Measurements from ENCODE around the gene PXK. TPM values are rescaled to one million over a fixed set of nuclear protein-coding genes. Genes with fewer than 3 reads are reported as not detected.

The PXK gene
- total RNA-seq, 3 donors from 2014 or later (not counting 1 experiment from before 2014, with no cell fraction given), result 42.1 to 53.8 (median 48.9) TPM

DNA sequence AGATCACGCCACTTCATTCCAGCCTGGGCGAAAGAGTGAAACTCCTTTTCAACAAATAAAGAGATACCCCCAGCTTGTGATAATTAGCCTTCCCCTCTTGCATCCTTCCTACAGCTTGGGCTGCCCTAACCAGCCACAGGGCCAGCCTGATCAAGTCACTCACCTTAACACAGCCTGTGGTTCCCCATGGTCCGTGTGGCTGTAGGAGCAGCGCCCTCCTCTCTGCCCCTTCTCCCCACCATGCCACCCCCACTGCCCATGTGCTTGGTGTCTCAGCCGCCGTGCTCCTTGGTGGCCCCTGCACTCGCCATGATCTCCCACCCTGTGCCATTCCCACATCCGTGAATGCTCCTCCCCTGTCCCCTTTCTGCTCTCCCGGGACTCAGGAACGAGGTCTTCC is 39.8 kb upstream of the PXK start:
- Histone ChIP-seq H3K27ac (ENCODE audit: low read length) (no peak overlapping the region), H3K36me3 (ENCODE audit: control insufficient read depth, insufficient read depth, low read length) (no peaks in the 10 kb centered on the region), H3K4me3 (ENCODE audit: low read length) (no peak overlapping the region), H3K27me3 (ENCODE audit: control insufficient read depth, insufficient read depth, low read length) (no peaks in the 10 kb centered on the region), H3K4me1 (ENCODE audit: control insufficient read depth, insufficient read depth, low read length) (no peaks in the 10 kb centered on the region), H3K9me3 (ENCODE audit: control insufficient read depth, insufficient read depth, low read length) (no peaks in the 10 kb centered on the region)
- no peak for ATAC-seq
- TF ChIP-seq, protein P1, sequence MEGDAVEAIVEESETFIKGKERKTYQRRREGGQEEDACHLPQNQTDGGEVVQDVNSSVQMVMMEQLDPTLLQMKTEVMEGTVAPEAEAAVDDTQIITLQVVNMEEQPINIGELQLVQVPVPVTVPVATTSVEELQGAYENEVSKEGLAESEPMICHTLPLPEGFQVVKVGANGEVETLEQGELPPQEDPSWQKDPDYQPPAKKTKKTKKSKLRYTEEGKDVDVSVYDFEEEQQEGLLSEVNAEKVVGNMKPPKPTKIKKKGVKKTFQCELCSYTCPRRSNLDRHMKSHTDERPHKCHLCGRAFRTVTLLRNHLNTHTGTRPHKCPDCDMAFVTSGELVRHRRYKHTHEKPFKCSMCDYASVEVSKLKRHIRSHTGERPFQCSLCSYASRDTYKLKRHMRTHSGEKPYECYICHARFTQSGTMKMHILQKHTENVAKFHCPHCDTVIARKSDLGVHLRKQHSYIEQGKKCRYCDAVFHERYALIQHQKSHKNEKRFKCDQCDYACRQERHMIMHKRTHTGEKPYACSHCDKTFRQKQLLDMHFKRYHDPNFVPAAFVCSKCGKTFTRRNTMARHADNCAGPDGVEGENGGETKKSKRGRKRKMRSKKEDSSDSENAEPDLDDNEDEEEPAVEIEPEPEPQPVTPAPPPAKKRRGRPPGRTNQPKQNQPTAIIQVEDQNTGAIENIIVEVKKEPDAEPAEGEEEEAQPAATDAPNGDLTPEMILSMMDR (IDR thresholded peaks at IDR 0.05), result no peak
- Mint-ChIP-seq H3K27ac (no peak overlapping the region), H3K27me3 (ENCODE audit: low read depth in 2 of 2) (no peaks in the 10 kb centered on the region), H3K4me1 (no peaks in the 10 kb centered on the region), H3K9me3 (peaks cover 2 to 5% of the 10 kb centered on the region in 2 donors), H3K4me3 (no peak overlapping the region), H3K36me3 (no peaks in the 10 kb centered on the region)
- intact Hi-C loops (cut with micrococcal nuclease), result no loop called here
- WGBS (ENCODE audit: insufficient coverage), result 95% methylated on average over 10 of the region's 10 CpGs
- DNase-seq, result no peak

DNA sequence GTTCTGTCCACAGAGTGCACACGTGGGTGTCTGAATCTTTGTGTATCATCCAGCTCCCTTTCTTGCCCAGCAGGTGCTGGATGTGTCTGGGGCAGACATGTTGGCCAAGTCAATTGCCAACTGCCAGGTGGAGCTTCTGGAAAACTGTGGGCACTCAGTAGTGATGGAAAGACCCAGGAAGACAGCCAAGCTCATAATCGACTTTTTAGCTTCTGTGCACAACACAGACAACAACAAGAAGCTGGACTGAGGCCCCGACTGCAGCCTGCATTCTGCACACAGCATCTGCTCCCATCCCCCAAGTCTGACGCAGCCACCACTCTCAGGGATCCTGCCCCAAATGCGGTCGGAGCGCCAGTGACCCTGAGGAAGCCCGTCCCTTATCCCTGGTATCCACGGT is 39.2 kb upstream of the PXK start:
- TF ChIP-seq, protein P1 (IDR thresholded peaks at IDR 0.05), result no peak
- intact Hi-C loops (cut with micrococcal nuclease), result no loop called here
- DNase-seq, result no peak
- ATAC-seq, result no peak
- 89% methylated on average over 9 of the region's 9 CpGs for WGBS (ENCODE audit: insufficient coverage)
- H3K4me3 Mint-ChIP-seq, result no peak overlapping the region
- H3K4me1 Mint-ChIP-seq, result no peaks in the 10 kb centered on the region
- no peak overlapping the region for H3K27ac Mint-ChIP-seq
- H3K4me3 ChIP-seq (ENCODE audit: low read length), result no peak overlapping the region
- H3K9me3 Mint-ChIP-seq, result peaks cover 2 to 5% of the 10 kb centered on the region in 2 donors
- H3K36me3 ChIP-seq (ENCODE audit: control insufficient read depth, insufficient read depth, low read length), result no peaks in the 10 kb centered on the region
- peaks cover 0 to 3% of the 10 kb centered on the region in 2 donors for H3K27me3 Mint-ChIP-seq (ENCODE audit: low read depth in 2 of 2)
- H3K36me3 Mint-ChIP-seq, result no peaks in the 10 kb centered on the region
- no peak overlapping the region for H3K27ac ChIP-seq (ENCODE audit: low read length)
- no peaks in the 10 kb centered on the region for H3K27me3 ChIP-seq (ENCODE audit: control insufficient read depth, insufficient read depth, low read length)
- no peaks in the 10 kb centered on the region for H3K9me3 ChIP-seq (ENCODE audit: control insufficient read depth, insufficient read depth, low read length)
- no peaks in the 10 kb centered on the region for H3K4me1 ChIP-seq (ENCODE audit: control insufficient read depth, insufficient read depth, low read length)

DNA sequence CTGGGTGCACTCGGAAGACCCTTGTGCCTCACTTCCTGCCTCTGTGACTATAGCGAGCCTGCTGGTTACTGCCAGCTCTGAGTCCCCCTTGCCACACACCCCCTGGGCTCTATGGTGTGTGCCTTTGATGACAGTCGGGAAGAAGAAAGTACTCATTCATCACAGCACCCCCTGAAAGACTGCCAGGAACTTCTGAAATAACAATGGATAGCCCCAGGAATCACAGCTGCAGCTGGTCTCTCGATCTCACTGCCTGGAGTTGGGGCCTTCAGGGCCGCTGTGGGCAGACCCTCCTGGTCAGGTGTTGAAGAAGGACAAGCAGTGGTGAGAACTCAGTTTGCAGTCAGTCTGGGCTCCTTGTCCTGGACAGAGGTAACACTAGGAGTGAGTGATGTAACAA is 36.4 kb upstream of the PXK start:
- Mint-ChIP-seq H3K9me3 (peaks cover 2 to 6% of the 10 kb centered on the region in 2 donors), H3K36me3 (no peaks in the 10 kb centered on the region), H3K27me3 (ENCODE audit: low read depth in 2 of 2) (peaks cover 3 to 12% of the 10 kb centered on the region in 2 donors), H3K27ac (no peak overlapping the region), H3K4me1 (no peaks in the 10 kb centered on the region), H3K4me3 (no peak overlapping the region)
- Histone ChIP-seq H3K36me3 (ENCODE audit: control insufficient read depth, insufficient read depth, low read length) (no peaks in the 10 kb centered on the region), H3K9me3 (ENCODE audit: control insufficient read depth, insufficient read depth, low read length) (peaks cover 3% of the 10 kb centered on the region), H3K4me1 (ENCODE audit: control insufficient read depth, insufficient read depth, low read length) (no peaks in the 10 kb centered on the region), H3K27ac (ENCODE audit: low read length) (no peak overlapping the region), H3K27me3 (ENCODE audit: control insufficient read depth, insufficient read depth, low read length) (no peaks in the 10 kb centered on the region), H3K4me3 (ENCODE audit: low read length) (no peak overlapping the region)
- no peak for DNase-seq
- WGBS (ENCODE audit: insufficient coverage), result 84% methylated on average over 5 of the region's 5 CpGs
- ATAC-seq, result no peak
- intact Hi-C loops (cut with micrococcal nuclease), result no loop called here
- TF ChIP-seq, protein P1 (IDR thresholded peaks at IDR 0.05), result no peak

DNA sequence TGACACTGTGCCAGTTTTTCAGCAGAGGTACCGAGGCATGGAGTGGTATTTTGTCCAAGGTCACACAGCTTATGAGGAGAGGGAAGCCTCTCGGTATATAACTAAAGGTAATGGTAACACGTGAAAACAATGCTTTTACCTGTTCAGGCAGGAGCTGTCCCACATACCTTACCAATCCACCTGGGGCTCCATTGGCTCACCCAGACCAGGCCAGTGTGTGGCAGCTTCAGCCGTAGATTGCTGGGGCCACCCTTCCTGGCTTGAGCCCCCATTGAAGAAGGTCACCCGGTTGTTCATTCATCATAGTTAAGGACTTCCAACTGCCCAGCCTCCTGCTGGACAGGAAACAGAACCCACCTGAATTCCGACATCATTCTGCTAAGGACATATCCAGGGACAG is 35.8 kb upstream of the PXK start:
- H3K9me3 Mint-ChIP-seq, result peaks cover 2 to 7% of the 10 kb centered on the region in 2 donors
- no peak for DNase-seq
- Histone ChIP-seq H3K27ac (ENCODE audit: low read length) (no peak overlapping the region), H3K4me1 (ENCODE audit: control insufficient read depth, insufficient read depth, low read length) (no peaks in the 10 kb centered on the region), H3K4me3 (ENCODE audit: low read length) (no peak overlapping the region), H3K36me3 (ENCODE audit: control insufficient read depth, insufficient read depth, low read length) (no peaks in the 10 kb centered on the region), H3K9me3 (ENCODE audit: control insufficient read depth, insufficient read depth, low read length) (peaks cover 9% of the 10 kb centered on the region), H3K27me3 (ENCODE audit: control insufficient read depth, insufficient read depth, low read length) (no peaks in the 10 kb centered on the region)
- 96% methylated on average over 6 of the region's 6 CpGs for WGBS (ENCODE audit: insufficient coverage)
- H3K27ac Mint-ChIP-seq, result no peak overlapping the region
- peaks cover 9 to 14% of the 10 kb centered on the region in 2 donors for H3K27me3 Mint-ChIP-seq (ENCODE audit: low read depth in 2 of 2)
- TF ChIP-seq, protein P1 (IDR thresholded peaks at IDR 0.05), result no peak
- intact Hi-C loops (cut with micrococcal nuclease), result no loop called here
- no peaks in the 10 kb centered on the region for H3K36me3 Mint-ChIP-seq
- no peaks in the 10 kb centered on the region for H3K4me1 Mint-ChIP-seq
- no peak for ATAC-seq
- no peak overlapping the region for H3K4me3 Mint-ChIP-seq
